BE2C (cell line): Measurements from ENCODE around the gene TBC1D13.

Experiments used
- DNase-seq: peaks from one replicate; pipeline ENCODE4 v3.0.0-alpha.2; 2020
- H3K27me3 ChIP-seq: fragments of 250-450 bp; sonication (Bioruptor Pico); 2 replicates; pipeline ENCODE4 v1.5.1; 2020; ENCODE audit warnings: mild to moderate bottlenecking
- H3K36me3 ChIP-seq: fragments of 250-450 bp; sonication (Bioruptor Pico); 2 replicates; pipeline ENCODE4 v1.5.1; 2020; ENCODE audit warnings: mild to moderate bottlenecking
- H3K4me1 ChIP-seq: fragments of 250-450 bp; sonication (Bioruptor Pico); 2 replicates; pipeline ENCODE4 v1.5.1; 2020
- H3K4me3 ChIP-seq: 2 replicates; pipeline ENCODE4 v1.5.1; 2011; ENCODE audit warnings: low read depth, low read length
- H3K9me3 ChIP-seq: fragments of 250-450 bp; sonication (Bioruptor Pico); 2 replicates; pipeline ENCODE4 v1.5.1; 2020
- CTCF ChIP-seq: IDR thresholded peaks from 2 replicates; pipeline ENCODE4 v1.5.1; 2012; ENCODE audit warnings: mild to moderate bottlenecking, low read depth, low read length

TBC1D13 gene

GRCh38 chr9:128807827-128808226, 20.8 kb downstream of the TBC1D13 start:
- H3K4me3 ChIP-seq = no peak overlapping the region
- no peaks in the 10 kb centered on the region for H3K4me1 ChIP-seq
- DNase-seq = no peak
- H3K36me3 ChIP-seq = peaks cover 18% of the 10 kb centered on the region
- no peaks in the 10 kb centered on the region for H3K9me3 ChIP-seq
- no peak for TF ChIP-seq CTCF
- no peaks in the 10 kb centered on the region for H3K27me3 ChIP-seq

- H3K9me3 ChIP-seq = no peaks in the 10 kb centered on the region
- DNase-seq = no peak
- TF ChIP-seq CTCF = no peak
- H3K36me3 ChIP-seq = peaks cover 18% of the 10 kb centered on the region
- no peaks in the 10 kb centered on the region for H3K27me3 ChIP-seq
- no peaks in the 10 kb centered on the region for H3K4me1 ChIP-seq
- H3K4me3 ChIP-seq = no peak overlapping the region
Measured at GRCh38 chr9:128808543-128808942, 21.5 kb downstream of the TBC1D13 start.

GRCh38 chr9:128809036-128809599, 22.1 kb downstream of the TBC1D13 start:
- no peaks in the 10 kb centered on the region for H3K9me3 ChIP-seq
- no peaks in the 10 kb centered on the region for H3K27me3 ChIP-seq
- no peak for TF ChIP-seq CTCF
- no peak overlapping the region for H3K4me3 ChIP-seq
- H3K4me1 ChIP-seq = no peaks in the 10 kb centered on the region
- peaks cover 15% of the 10 kb centered on the region for H3K36me3 ChIP-seq
- no peak for DNase-seq

- no peak for DNase-seq
- no peaks in the 10 kb centered on the region for H3K27me3 ChIP-seq
- no peaks in the 10 kb centered on the region for H3K9me3 ChIP-seq
- TF ChIP-seq CTCF = no peak; the same call in 1 of the 2 replicates
- H3K4me1 ChIP-seq = no peaks in the 10 kb centered on the region
- H3K36me3 ChIP-seq = peaks cover 15% of the 10 kb centered on the region
- no peak overlapping the region for H3K4me3 ChIP-seq
Measured at GRCh38 chr9:128809831-128810230, 22.8 kb downstream of the TBC1D13 start.

GRCh38 chr9:128810873-128811272, 23.8 kb downstream of the TBC1D13 start:
- TF ChIP-seq CTCF = no peak

GRCh38 chr9:128818099-128818838, 31.2 kb downstream of the TBC1D13 start, which contains the start of gene ENDOG:
ENDOG (plus strand) TSS chr9:128818500; CDS start chr9:128818685, 185 bp downstream.
- Histone ChIP-seq H3K9me3 (no peaks in the 10 kb centered on the region), H3K4me3 (peak within 1 kb of the TSS; percentile 79), H3K27me3 (no peaks in the 10 kb centered on the region), H3K36me3 (peaks cover 30% of the 10 kb centered on the region), H3K4me1 (peaks cover 5% of the 10 kb centered on the region)
- TF ChIP-seq CTCF = peak; percentile 96
- DNase-seq = peak; percentile 98

More at GRCh38 chr9:128810873-128811272, 23.8 kb downstream of the TBC1D13 start:
- Histone ChIP-seq H3K36me3 (peaks cover 11% of the 10 kb centered on the region), H3K4me1 (no peaks in the 10 kb centered on the region), H3K27me3 (no peaks in the 10 kb centered on the region), H3K9me3 (no peaks in the 10 kb centered on the region), H3K4me3 (no peak overlapping the region)
- DNase-seq = no peak
